ENCODE data around the gene PHKG2. TPM values are rescaled to one million over a fixed set of nuclear protein-coding genes. Genes with fewer than 3 reads are reported as not detected.

The PHKG2 gene
- total RNA-seq, 2 experiments from 2014 or later, result 27.8 to 30.3 TPM

GRCh38 chr16:30783280-30784109 lies 35.3 kb downstream of the PHKG2 start:
- Mint-ChIP-seq H3K9me3 (no peaks in the 10 kb centered on the region), H3K27ac (no peak overlapping the region), H3K4me3 (no peak overlapping the region), H3K4me1 (ENCODE audit: low read depth) (peaks cover 11% of the 10 kb centered on the region), H3K36me3 (ENCODE audit: low read depth) (peaks cover 4% of the 10 kb centered on the region), H3K27me3 (no peaks in the 10 kb centered on the region)
- ATAC-seq (no peak), DNase-seq (no peak)
- POLR2A ChIA-PET, result interaction anchor here (0.6 to 3.0 kb wide), 5 partner anchors 9 to 134 kb away, joined by 3 to 9 read pairs (median 4); no protein-coding TSS in a partner anchor
- intact Hi-C loops (cut with micrococcal nuclease), result no loop called here
- CTCF ChIA-PET, result interaction anchor here (0.8 kb wide), 1 partner anchor 1768 kb away, joined by 3 read pairs; no protein-coding TSS in a partner anchor
- TF ChIP-seq, protein P1, sequence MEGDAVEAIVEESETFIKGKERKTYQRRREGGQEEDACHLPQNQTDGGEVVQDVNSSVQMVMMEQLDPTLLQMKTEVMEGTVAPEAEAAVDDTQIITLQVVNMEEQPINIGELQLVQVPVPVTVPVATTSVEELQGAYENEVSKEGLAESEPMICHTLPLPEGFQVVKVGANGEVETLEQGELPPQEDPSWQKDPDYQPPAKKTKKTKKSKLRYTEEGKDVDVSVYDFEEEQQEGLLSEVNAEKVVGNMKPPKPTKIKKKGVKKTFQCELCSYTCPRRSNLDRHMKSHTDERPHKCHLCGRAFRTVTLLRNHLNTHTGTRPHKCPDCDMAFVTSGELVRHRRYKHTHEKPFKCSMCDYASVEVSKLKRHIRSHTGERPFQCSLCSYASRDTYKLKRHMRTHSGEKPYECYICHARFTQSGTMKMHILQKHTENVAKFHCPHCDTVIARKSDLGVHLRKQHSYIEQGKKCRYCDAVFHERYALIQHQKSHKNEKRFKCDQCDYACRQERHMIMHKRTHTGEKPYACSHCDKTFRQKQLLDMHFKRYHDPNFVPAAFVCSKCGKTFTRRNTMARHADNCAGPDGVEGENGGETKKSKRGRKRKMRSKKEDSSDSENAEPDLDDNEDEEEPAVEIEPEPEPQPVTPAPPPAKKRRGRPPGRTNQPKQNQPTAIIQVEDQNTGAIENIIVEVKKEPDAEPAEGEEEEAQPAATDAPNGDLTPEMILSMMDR (IDR thresholded peaks at IDR 0.05), result no peak

- no peaks in the 10 kb centered on the region for H3K9me3 Mint-ChIP-seq
- POLR2A ChIA-PET, result interaction anchor here (0.6 to 3.0 kb wide), 4 partner anchors 7 to 134 kb away, joined by 3 to 9 read pairs (median 4); no protein-coding TSS in a partner anchor
- CTCF ChIA-PET, result interaction anchor here (1.0 kb wide), 1 partner anchor 30 kb away, joined by 3 read pairs; no protein-coding TSS in a partner anchor
Measured at GRCh38 chr16:30784215-30784614, 36.0 kb downstream of the PHKG2 start.

GRCh38 chr16:30785126-30786106 lies 37.2 kb downstream of the PHKG2 start:
- ChIA-PET CTCF (interaction anchor here (1.0 kb wide), 2 partner anchors 28 to 137 kb away, joined by 3 read pairs; no protein-coding TSS in a partner anchor), POLR2A (interaction anchor here (1.0 to 3.0 kb wide), 5 partner anchors 8 to 112 kb away, joined by 3 to 9 read pairs (median 3); no protein-coding TSS in a partner anchor)
- Mint-ChIP-seq H3K4me1 (ENCODE audit: low read depth) (peaks cover 11% of the 10 kb centered on the region), H3K9me3 (no peaks in the 10 kb centered on the region), H3K27me3 (no peaks in the 10 kb centered on the region), H3K4me3 (peak overlapping the region; percentile 83), H3K36me3 (ENCODE audit: low read depth) (peaks cover 4% of the 10 kb centered on the region), H3K27ac (no peak overlapping the region)
- intact Hi-C loops (cut with micrococcal nuclease), result no loop called here
- TF ChIP-seq, protein P1 (IDR thresholded peaks at IDR 0.05), result no peak
- ATAC-seq, result no peak
- DNase-seq, result no peak

More at GRCh38 chr16:30784215-30784614, 36.0 kb downstream of the PHKG2 start:
- Mint-ChIP-seq H3K4me1 (ENCODE audit: low read depth) (peaks cover 11% of the 10 kb centered on the region), H3K36me3 (ENCODE audit: low read depth) (peaks cover 4% of the 10 kb centered on the region), H3K4me3 (no peak overlapping the region), H3K27me3 (no peaks in the 10 kb centered on the region), H3K27ac (no peak overlapping the region)
- intact Hi-C loops (cut with micrococcal nuclease), result no loop called here
- DNase-seq, result no peak
- TF ChIP-seq, protein P1 (IDR thresholded peaks at IDR 0.05), result no peak
- ATAC-seq, result no peak

GRCh38 chr16:30786115-30786935 lies 38.1 kb downstream of the PHKG2 start:
- Mint-ChIP-seq H3K27ac (no peak overlapping the region), H3K4me3 (peak overlapping the region; percentile 83), H3K27me3 (no peaks in the 10 kb centered on the region), H3K36me3 (ENCODE audit: low read depth) (peaks cover 4% of the 10 kb centered on the region), H3K9me3 (no peaks in the 10 kb centered on the region), H3K4me1 (ENCODE audit: low read depth) (peaks cover 11% of the 10 kb centered on the region)
- POLR2A ChIA-PET, result interaction anchor here (0.6 to 1.5 kb wide), 3 partner anchors 9 to 70 kb away, joined by 3 to 5 read pairs (median 3); no protein-coding TSS in a partner anchor
- ATAC-seq, result peak; percentile 47
- TF ChIP-seq, protein P1 (IDR thresholded peaks at IDR 0.05), result no peak
- intact Hi-C loops (cut with micrococcal nuclease), result no loop called here
- peak; percentile 24 for DNase-seq
- CTCF ChIA-PET, result interaction anchor here (1.0 kb wide), 1 partner anchor 27 kb away, joined by 4 read pairs; no protein-coding TSS in a partner anchor
